ENCODE data around the gene SCARB1. TPM values are rescaled to one million over a fixed set of nuclear protein-coding genes. Genes with fewer than 3 reads are reported as not detected.

Gene SCARB1
- total RNA-seq, 2 donors from 2014 or later, result 16.5 to 18.9 TPM

- H3K27me3 ChIP-seq, result no peaks in the 10 kb centered on the region
- 76 to 78% methylated on average over 14 to 16 of the region's 16 CpGs for WGBS, 2 donors
- DNase-seq (no peak), ATAC-seq (no peak)
- TF ChIP-seq POLR2A (IDR thresholded peaks at IDR 0.05) (no peak), CTCF (IDR thresholded peaks at IDR 0.05) (no peak)
- intact Hi-C loops (cut with DNase I), result no loop called here
- H3K27ac ChIP-seq, result no peak overlapping the region
- H3K4me1 ChIP-seq, result peaks cover 22% of the 10 kb centered on the region
- no peaks in the 10 kb centered on the region for H3K36me3 ChIP-seq (replicated peaks in 1 of 2; ENCODE audit: insufficient read depth in 1 of 2, low read depth in 2 of 2)
- no peak overlapping the region for H3K4me3 ChIP-seq
- H3K9me3 ChIP-seq, result no peaks in the 10 kb centered on the region
Observed at GRCh38 chr12:124842800-124843510, 20.7 kb downstream of the SCARB1 start.

- H3K27me3 ChIP-seq, result no peaks in the 10 kb centered on the region
- H3K27ac ChIP-seq, result no peak overlapping the region
- H3K9me3 ChIP-seq, result no peaks in the 10 kb centered on the region
- H3K36me3 ChIP-seq (replicated peaks in 1 of 2; ENCODE audit: insufficient read depth in 1 of 2, low read depth in 2 of 2), result no peaks in the 10 kb centered on the region
- WGBS, 2 donors, result 74 to 77% methylated on average over 10 to 14 of the region's 14 CpGs
- no peak for ATAC-seq
- H3K4me3 ChIP-seq, result no peak overlapping the region
- DNase-seq, result no peak
- intact Hi-C loops (cut with DNase I), result no loop called here
- H3K4me1 ChIP-seq, result peaks cover 21% of the 10 kb centered on the region
- TF ChIP-seq CTCF (IDR thresholded peaks at IDR 0.05) (no peak), POLR2A (IDR thresholded peaks at IDR 0.05) (no peak)
Observed at GRCh38 chr12:124842073-124842749, 21.5 kb downstream of the SCARB1 start.

GRCh38 chr12:124841558-124841945 is 22.1 kb downstream of the SCARB1 start:
- 92 to 97% methylated on average over 7 of the region's 7 CpGs for WGBS, 2 donors
- TF ChIP-seq CTCF (IDR thresholded peaks at IDR 0.05), result no peak
- no peak for TF ChIP-seq POLR2A (IDR thresholded peaks at IDR 0.05)
- H3K27me3 ChIP-seq, result no peaks in the 10 kb centered on the region
- no peaks in the 10 kb centered on the region for H3K9me3 ChIP-seq
- H3K4me1 ChIP-seq, result peaks cover 23% of the 10 kb centered on the region
- ATAC-seq, result no peak
- H3K4me3 ChIP-seq, result no peak overlapping the region
- H3K36me3 ChIP-seq (replicated peaks in 1 of 2; ENCODE audit: insufficient read depth in 1 of 2, low read depth in 2 of 2), result no peaks in the 10 kb centered on the region
- no peak overlapping the region for H3K27ac ChIP-seq
- no peak for DNase-seq
- intact Hi-C loops (cut with DNase I), result no loop called here

- DNase-seq (peak; percentile 89 to 92 (median 91)), ATAC-seq (peak; percentile 92)
- H3K27ac ChIP-seq, result peak overlapping the region; percentile 48 to 83 (median 72)
- TF ChIP-seq POLR2A (IDR thresholded peaks at IDR 0.05), result peak in 1 of 3 donors; percentile 17
- no peak for TF ChIP-seq CTCF (IDR thresholded peaks at IDR 0.05)
- H3K4me1 ChIP-seq, result peaks cover 27% of the 10 kb centered on the region
- WGBS, 2 donors, result 40 to 52% methylated on average over 6 to 16 of the region's 16 CpGs
- H3K4me3 ChIP-seq, result no peak overlapping the region
- intact Hi-C loops (cut with DNase I), result no loop called here
- H3K9me3 ChIP-seq, result no peaks in the 10 kb centered on the region
- H3K36me3 ChIP-seq (replicated peaks in 1 of 2; ENCODE audit: insufficient read depth in 1 of 2, low read depth in 2 of 2), result no peaks in the 10 kb centered on the region
- H3K27me3 ChIP-seq, result no peaks in the 10 kb centered on the region
Observed at GRCh38 chr12:124837958-124838803, 25.5 kb downstream of the SCARB1 start.

Measured in body of pancreas (tissue), 4 donors.